ENCODE results near the gene GRK1. TPM values are rescaled to one million over a fixed set of nuclear protein-coding genes. Genes with fewer than 3 reads are reported as not detected.

Gene GRK1
- total RNA-seq, 1 donor from 2014 or later, result 1.2 TPM

DNA sequence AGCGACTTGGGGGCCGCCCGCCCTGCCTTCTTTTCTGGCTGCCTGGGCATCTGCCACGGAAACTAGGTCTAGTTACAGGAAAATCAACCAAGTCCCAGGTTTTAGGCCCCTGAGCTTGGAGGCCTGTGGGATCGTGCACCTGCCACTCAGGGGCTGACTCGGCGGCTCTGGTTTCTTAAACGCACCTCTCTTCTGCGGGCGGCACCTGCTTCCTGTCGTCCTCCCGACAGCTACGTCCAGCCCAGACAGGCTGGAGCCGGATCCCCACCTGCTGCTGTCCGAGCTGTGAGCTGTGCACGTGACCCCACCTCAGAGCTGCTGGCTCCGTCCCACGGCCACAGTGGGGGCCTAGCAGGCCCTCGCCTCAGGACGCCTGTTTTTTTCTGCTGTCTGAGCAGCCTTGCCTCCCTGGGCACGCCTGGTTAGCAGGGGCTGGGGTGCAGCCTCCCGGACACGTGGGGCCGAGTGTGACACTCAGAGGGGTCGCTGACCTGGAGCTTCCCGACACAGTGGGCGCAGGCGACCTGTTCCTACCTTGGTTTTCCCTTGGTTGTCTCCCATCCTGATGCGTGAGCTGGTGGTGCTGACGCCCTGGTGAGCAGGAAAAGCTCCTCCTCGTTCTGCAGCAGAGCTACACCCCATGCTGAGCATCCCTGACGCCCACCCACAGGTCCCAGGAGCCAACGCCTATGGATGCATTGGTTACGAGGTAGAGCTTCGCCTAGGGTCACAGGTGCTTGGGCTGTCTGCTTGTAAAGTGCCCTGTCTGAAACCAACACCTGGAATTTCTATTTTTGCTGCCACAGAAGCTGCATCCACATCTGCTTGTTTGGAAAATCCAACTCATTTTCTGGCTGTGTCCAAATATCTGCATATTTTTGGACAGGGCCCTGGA lies 109.5 kb downstream of the GRK1 start:
- Mint-ChIP-seq H3K9me3 (ENCODE audit: unreplicated experiment) (peaks cover 4% of the 10 kb centered on the region), H3K4me1 (ENCODE audit: low read depth, unreplicated experiment) (no peaks in the 10 kb centered on the region), H3K27me3 (ENCODE audit: unreplicated experiment) (peaks cover 2% of the 10 kb centered on the region), H3K36me3 (ENCODE audit: unreplicated experiment) (peaks cover 19% of the 10 kb centered on the region), H3K27ac (ENCODE audit: unreplicated experiment) (no peak overlapping the region), H3K4me3 (ENCODE audit: unreplicated experiment) (no peak overlapping the region)
- TF ChIP-seq, protein P1, sequence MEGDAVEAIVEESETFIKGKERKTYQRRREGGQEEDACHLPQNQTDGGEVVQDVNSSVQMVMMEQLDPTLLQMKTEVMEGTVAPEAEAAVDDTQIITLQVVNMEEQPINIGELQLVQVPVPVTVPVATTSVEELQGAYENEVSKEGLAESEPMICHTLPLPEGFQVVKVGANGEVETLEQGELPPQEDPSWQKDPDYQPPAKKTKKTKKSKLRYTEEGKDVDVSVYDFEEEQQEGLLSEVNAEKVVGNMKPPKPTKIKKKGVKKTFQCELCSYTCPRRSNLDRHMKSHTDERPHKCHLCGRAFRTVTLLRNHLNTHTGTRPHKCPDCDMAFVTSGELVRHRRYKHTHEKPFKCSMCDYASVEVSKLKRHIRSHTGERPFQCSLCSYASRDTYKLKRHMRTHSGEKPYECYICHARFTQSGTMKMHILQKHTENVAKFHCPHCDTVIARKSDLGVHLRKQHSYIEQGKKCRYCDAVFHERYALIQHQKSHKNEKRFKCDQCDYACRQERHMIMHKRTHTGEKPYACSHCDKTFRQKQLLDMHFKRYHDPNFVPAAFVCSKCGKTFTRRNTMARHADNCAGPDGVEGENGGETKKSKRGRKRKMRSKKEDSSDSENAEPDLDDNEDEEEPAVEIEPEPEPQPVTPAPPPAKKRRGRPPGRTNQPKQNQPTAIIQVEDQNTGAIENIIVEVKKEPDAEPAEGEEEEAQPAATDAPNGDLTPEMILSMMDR (IDR thresholded peaks at IDR 0.05; ENCODE audit: partially characterized antibody, unreplicated experiment), result no peak
- no peak for DNase-seq

DNA sequence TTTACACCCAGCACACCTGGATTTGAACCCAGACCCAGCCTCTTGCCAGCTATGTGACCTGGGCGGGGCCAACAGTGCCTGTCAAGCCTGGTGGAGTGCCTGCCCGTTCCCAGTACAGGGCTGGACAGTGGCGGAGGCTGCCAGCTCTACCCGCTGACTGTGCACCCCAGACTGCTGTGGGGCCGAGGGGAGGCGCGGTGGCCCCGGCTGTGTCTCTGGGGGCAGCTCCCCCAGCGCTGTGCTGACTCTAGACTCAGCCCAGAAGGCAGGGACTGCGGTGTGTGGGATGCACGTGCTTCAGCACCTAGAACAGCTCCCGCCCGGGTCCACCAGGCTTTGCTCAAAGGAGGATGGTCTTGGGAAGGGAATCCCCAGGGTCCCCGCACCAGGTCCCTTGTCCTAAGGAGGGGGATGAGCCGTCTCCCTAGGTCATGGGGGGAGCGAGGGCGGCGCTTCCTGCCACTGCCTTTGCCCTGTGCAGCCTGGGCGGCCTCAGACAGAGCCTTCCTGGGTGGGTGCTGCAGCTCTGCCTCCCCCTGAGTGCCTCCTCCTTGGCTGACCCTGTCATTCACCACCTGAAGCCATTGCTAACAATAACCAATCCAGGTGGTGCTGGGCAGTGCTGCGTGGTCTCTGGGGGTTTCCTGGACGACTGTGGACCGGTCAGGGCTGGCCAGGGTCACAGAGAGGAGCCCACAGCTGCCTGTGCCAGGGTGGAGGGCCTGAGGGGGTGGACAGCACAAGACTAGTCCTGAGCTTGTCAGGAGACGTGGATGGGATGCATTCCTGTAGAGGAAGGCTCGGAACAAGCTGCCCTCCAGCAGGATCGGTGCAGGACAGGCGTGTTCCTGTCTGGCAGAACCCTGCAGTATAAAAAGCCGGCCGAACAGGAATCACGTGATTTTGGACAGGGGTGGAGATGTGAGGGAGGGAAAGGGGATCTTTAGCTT lies 110.6 kb downstream of the GRK1 start:
- peaks cover 2% of the 10 kb centered on the region for H3K9me3 Mint-ChIP-seq (ENCODE audit: unreplicated experiment)
- no peaks in the 10 kb centered on the region for H3K4me1 Mint-ChIP-seq (ENCODE audit: low read depth, unreplicated experiment)
- H3K27ac Mint-ChIP-seq (ENCODE audit: unreplicated experiment), result no peak overlapping the region
- TF ChIP-seq, protein P1 (IDR thresholded peaks at IDR 0.05; ENCODE audit: partially characterized antibody, unreplicated experiment), result no peak
- DNase-seq, result no peak
- H3K27me3 Mint-ChIP-seq (ENCODE audit: unreplicated experiment), result peaks cover 2% of the 10 kb centered on the region
- H3K36me3 Mint-ChIP-seq (ENCODE audit: unreplicated experiment), result peaks cover 11% of the 10 kb centered on the region
- no peak overlapping the region for H3K4me3 Mint-ChIP-seq (ENCODE audit: unreplicated experiment)

DNA sequence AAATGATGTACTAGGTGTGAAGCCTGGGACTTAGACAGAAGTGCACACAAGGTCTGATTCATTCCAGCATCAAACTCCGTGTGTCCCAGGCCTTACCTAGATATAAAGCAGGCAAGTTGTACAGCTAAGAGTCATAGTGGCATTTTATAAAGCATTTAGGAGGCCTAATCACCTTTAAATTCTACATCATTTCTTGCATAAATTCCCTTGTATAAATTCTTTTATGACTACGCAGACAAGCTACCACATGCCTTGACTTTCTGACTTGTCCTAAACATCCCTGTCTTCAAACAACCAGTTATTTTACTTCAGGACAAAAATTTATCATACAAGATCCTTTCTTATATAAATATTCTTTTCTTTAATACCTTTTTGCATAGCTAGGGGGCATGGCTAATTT lies 114.6 kb downstream of the GRK1 start:
- no peak for DNase-seq
- H3K27me3 Mint-ChIP-seq (ENCODE audit: unreplicated experiment), result peaks cover 5% of the 10 kb centered on the region
- no peak overlapping the region for H3K4me3 Mint-ChIP-seq (ENCODE audit: unreplicated experiment)
- TF ChIP-seq, protein P1 (IDR thresholded peaks at IDR 0.05; ENCODE audit: partially characterized antibody, unreplicated experiment), result no peak
- peaks cover 29% of the 10 kb centered on the region for H3K36me3 Mint-ChIP-seq (ENCODE audit: unreplicated experiment)
- no peak overlapping the region for H3K27ac Mint-ChIP-seq (ENCODE audit: unreplicated experiment)
- H3K9me3 Mint-ChIP-seq (ENCODE audit: unreplicated experiment), result peaks cover 5% of the 10 kb centered on the region
- no peaks in the 10 kb centered on the region for H3K4me1 Mint-ChIP-seq (ENCODE audit: low read depth, unreplicated experiment)

DNA sequence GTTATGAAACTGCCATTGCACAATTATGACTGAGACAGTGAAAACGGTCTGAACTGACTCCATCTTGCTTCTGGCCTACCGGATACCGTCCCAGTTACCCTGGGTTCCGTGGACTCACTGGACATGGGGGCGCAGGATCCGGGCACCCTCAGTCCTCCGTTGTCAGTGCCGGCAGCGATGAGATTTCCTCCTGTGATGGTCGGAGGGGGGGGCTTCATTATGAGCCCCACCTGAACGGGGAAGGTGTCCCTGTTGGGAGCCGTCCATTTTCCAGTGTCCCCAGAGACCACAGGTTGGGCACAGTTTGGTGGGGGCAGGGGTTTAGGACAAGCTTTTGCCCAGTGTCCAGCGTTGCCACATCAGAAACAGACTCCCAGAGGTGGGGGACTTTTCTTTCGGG lies 115.5 kb downstream of the GRK1 start:
- DNase-seq, result no peak
- Mint-ChIP-seq H3K4me3 (ENCODE audit: unreplicated experiment) (no peak overlapping the region), H3K27me3 (ENCODE audit: unreplicated experiment) (peaks cover 5% of the 10 kb centered on the region), H3K27ac (ENCODE audit: unreplicated experiment) (no peak overlapping the region), H3K4me1 (ENCODE audit: low read depth, unreplicated experiment) (no peaks in the 10 kb centered on the region), H3K36me3 (ENCODE audit: unreplicated experiment) (peaks cover 29% of the 10 kb centered on the region), H3K9me3 (ENCODE audit: unreplicated experiment) (peaks cover 5% of the 10 kb centered on the region)
- TF ChIP-seq, protein P1 (IDR thresholded peaks at IDR 0.05; ENCODE audit: partially characterized antibody, unreplicated experiment), result no peak

Data from glutamatergic neuron (in vitro differentiated cells).